Measurements from ENCODE around the gene CHRM2. TPM values are rescaled to one million over a fixed set of nuclear protein-coding genes. Genes with fewer than 3 reads are reported as not detected.

The CHRM2 gene
- polyA plus RNA-seq, 1 donor (not counting 4 experiments of a cell fraction or from before 2014, with no cell fraction given) = not detected

DNA sequence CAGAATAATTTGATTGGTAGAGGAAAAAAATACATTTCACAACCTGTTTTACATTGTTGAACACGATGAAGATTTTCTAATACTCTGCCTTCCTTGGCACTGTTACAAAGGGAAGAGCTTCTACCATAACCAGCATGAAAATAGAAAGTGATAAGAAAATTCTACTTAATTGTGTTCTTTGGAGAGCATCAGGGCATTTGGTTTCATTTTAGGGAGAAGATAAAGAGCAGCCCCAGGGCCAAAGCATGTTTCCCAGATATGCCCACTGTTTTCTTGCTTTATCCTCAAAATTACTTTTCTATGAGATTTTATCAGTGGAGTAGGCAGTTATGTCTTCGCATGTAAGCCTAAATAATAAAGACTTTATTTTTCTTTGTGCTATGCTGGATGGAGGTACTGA is 9.5 kb downstream of the CHRM2 start:
- H3K27ac ChIP-seq (ENCODE audit: control insufficient read depth, insufficient read depth, low read length) = no peak overlapping the region
- H2AFZ ChIP-seq (ENCODE audit: control insufficient read depth, low read length) = no peak overlapping the region
- H3K36me3 ChIP-seq (ENCODE audit: control insufficient read depth in 2 of 2, extremely low read depth in 1 of 2, insufficient read depth in 2 of 2, low read length in 2 of 2) = no peaks in the 10 kb centered on the region
- H3K9ac ChIP-seq (ENCODE audit: control insufficient read depth, extremely low read depth, insufficient read depth, low read length) = no peak overlapping the region
- no peaks in the 10 kb centered on the region for H3K79me2 ChIP-seq (ENCODE audit: control insufficient read depth, insufficient read depth, low read length)
- no peaks in the 10 kb centered on the region for H3K27me3 ChIP-seq (ENCODE audit: control insufficient read depth, extremely low read depth, insufficient read depth, low read length)
- H3K9me1 ChIP-seq (ENCODE audit: control insufficient read depth, extremely low read depth, insufficient read depth, low read length) = no peaks in the 10 kb centered on the region
- H3K4me3 ChIP-seq (ENCODE audit: control insufficient read depth in 2 of 3, extremely low read depth in 1 of 3, insufficient read depth in 2 of 3, low read depth in 1 of 3, low read length in 3 of 3) = no peak overlapping the region
- dilution Hi-C loops (cut with MboI; ENCODE audit: extremely low pct_ligation_motif_present, low sequenced_read_pairs) = no loop called here
- TF ChIP-seq, protein P1, sequence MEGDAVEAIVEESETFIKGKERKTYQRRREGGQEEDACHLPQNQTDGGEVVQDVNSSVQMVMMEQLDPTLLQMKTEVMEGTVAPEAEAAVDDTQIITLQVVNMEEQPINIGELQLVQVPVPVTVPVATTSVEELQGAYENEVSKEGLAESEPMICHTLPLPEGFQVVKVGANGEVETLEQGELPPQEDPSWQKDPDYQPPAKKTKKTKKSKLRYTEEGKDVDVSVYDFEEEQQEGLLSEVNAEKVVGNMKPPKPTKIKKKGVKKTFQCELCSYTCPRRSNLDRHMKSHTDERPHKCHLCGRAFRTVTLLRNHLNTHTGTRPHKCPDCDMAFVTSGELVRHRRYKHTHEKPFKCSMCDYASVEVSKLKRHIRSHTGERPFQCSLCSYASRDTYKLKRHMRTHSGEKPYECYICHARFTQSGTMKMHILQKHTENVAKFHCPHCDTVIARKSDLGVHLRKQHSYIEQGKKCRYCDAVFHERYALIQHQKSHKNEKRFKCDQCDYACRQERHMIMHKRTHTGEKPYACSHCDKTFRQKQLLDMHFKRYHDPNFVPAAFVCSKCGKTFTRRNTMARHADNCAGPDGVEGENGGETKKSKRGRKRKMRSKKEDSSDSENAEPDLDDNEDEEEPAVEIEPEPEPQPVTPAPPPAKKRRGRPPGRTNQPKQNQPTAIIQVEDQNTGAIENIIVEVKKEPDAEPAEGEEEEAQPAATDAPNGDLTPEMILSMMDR (optimal IDR thresholded peaks at IDR 0.05 in 1 of 3, IDR thresholded peaks at IDR 0.05 in 1 of 3, conservative IDR thresholded peaks at IDR 0.05 in 1 of 3; ENCODE audit: extremely low read depth in 1 of 3, insufficient read depth in 2 of 3, low read length in 3 of 3) = no peak
- TF ChIP-seq EZH2 (IDR thresholded peaks at IDR 0.05; ENCODE audit: low read length) = no peak
- H3K4me2 ChIP-seq (ENCODE audit: control insufficient read depth, extremely low read depth, insufficient read depth, low read depth, low read length) = no peak overlapping the region
- no peaks in the 10 kb centered on the region for H3K4me1 ChIP-seq (ENCODE audit: control insufficient read depth, extremely low read depth, insufficient read depth, low read length)
- no peaks in the 10 kb centered on the region for H3K9me3 ChIP-seq (ENCODE audit: control insufficient read depth, low read depth, low read length)
- FAIRE-seq (no peak), DNase-seq (ENCODE audit: low read depth, low spot score) (no peak)
- H4K20me1 ChIP-seq (ENCODE audit: control insufficient read depth, extremely low read depth, insufficient read depth, low read length) = no peaks in the 10 kb centered on the region

DNA sequence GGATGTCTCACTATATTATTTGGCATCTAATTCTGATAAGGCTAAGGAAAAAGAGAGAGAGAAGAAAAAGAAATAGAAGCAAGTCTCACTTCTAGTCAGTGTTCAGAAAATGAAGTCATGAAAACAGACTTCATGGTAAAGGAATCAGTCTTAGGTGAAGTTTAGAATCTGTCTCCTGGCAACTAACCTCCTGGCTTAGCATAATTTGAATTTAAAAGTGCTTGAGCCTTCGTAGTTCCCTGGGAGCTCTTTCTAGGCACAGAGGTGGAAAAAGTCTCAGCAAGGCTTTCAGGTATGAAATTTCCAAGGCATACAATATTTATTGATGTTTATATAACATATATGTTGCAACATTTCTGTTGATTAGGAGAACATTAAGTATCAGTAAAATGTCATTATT is 10.4 kb downstream of the CHRM2 start:
- Histone ChIP-seq H2AFZ (ENCODE audit: control insufficient read depth, low read length) (no peak overlapping the region), H3K27me3 (ENCODE audit: control insufficient read depth, extremely low read depth, insufficient read depth, low read length) (no peaks in the 10 kb centered on the region), H3K9ac (ENCODE audit: control insufficient read depth, extremely low read depth, insufficient read depth, low read length) (no peak overlapping the region), H3K79me2 (ENCODE audit: control insufficient read depth, insufficient read depth, low read length) (no peaks in the 10 kb centered on the region), H3K9me3 (ENCODE audit: control insufficient read depth, low read depth, low read length) (no peaks in the 10 kb centered on the region), H3K36me3 (ENCODE audit: control insufficient read depth in 2 of 2, extremely low read depth in 1 of 2, insufficient read depth in 2 of 2, low read length in 2 of 2) (no peaks in the 10 kb centered on the region), H3K4me3 (ENCODE audit: control insufficient read depth in 2 of 3, extremely low read depth in 1 of 3, insufficient read depth in 2 of 3, low read depth in 1 of 3, low read length in 3 of 3) (no peak overlapping the region), H3K9me1 (ENCODE audit: control insufficient read depth, extremely low read depth, insufficient read depth, low read length) (no peaks in the 10 kb centered on the region), H3K4me2 (ENCODE audit: control insufficient read depth, extremely low read depth, insufficient read depth, low read depth, low read length) (no peak overlapping the region), H3K27ac (ENCODE audit: control insufficient read depth, insufficient read depth, low read length) (no peak overlapping the region), H4K20me1 (ENCODE audit: control insufficient read depth, extremely low read depth, insufficient read depth, low read length) (no peaks in the 10 kb centered on the region), H3K4me1 (ENCODE audit: control insufficient read depth, extremely low read depth, insufficient read depth, low read length) (no peaks in the 10 kb centered on the region)
- dilution Hi-C loops (cut with MboI; ENCODE audit: extremely low pct_ligation_motif_present, low sequenced_read_pairs) = no loop called here
- no peak for TF ChIP-seq EZH2 (IDR thresholded peaks at IDR 0.05; ENCODE audit: low read length)
- TF ChIP-seq, protein P1 (optimal IDR thresholded peaks at IDR 0.05 in 1 of 3, IDR thresholded peaks at IDR 0.05 in 1 of 3, conservative IDR thresholded peaks at IDR 0.05 in 1 of 3; ENCODE audit: extremely low read depth in 1 of 3, insufficient read depth in 2 of 3, low read length in 3 of 3) = no peak
- FAIRE-seq (no peak), DNase-seq (ENCODE audit: low read depth, low spot score) (no peak)
